Measurements from ENCODE around the gene SMURF1.

SMURF1 gene

GRCh38 chr7:99143853-99144672 is at the start of gene SMURF1:
SMURF1 (minus strand) TSS chr7:99144108; CDS start chr7:99143780, 328 bp downstream.
- TF ChIP-seq CSDC2 (CRISPR knock-in tag; IDR thresholded peaks at IDR 0.05) (peak; percentile 26; the same call in 1 of the 2 replicates), CREB5 (CRISPR knock-in tag; IDR thresholded peaks at IDR 0.05; ENCODE audit: low read depth) (no peak), PPARA (CRISPR knock-in tag; IDR thresholded peaks at IDR 0.05; ENCODE audit: borderline replicate concordance) (0 out of 2 replicates have a peak, but pooled peaks have one; percentile 53), TSHZ2 (CRISPR knock-in tag; IDR thresholded peaks at IDR 0.05) (peak; percentile 57; the same call in 1 of the 2 replicates)
- peak; percentile 55 for ATAC-seq

- TF ChIP-seq ARNTL (CRISPR knock-in tag; IDR thresholded peaks at IDR 0.05; ENCODE audit: borderline replicate concordance, low read depth): no peak
- TF ChIP-seq ZNF70 (CRISPR knock-in tag; IDR thresholded peaks at IDR 0.05): no peak
- no peak for TF ChIP-seq ZNF8 (CRISPR knock-in tag; IDR thresholded peaks at IDR 0.05)
- TF ChIP-seq SNAI2 (CRISPR knock-in tag; IDR thresholded peaks at IDR 0.05): no peak
- ATAC-seq: no peak
Measured at GRCh38 chr7:99191869-99192596, 48.1 kb upstream of the SMURF1 start.

GRCh38 chr7:99190359-99191009 is 46.6 kb upstream of the SMURF1 start:
- no peak for ATAC-seq

More at GRCh38 chr7:99190359-99191009, 46.6 kb upstream of the SMURF1 start:
- TF ChIP-seq TSHZ2 (CRISPR knock-in tag; IDR thresholded peaks at IDR 0.05) (no peak), BACH2 (CRISPR knock-in tag; IDR thresholded peaks at IDR 0.05; ENCODE audit: borderline replicate concordance) (no peak), ZNF565 (CRISPR knock-in tag; conservative IDR thresholded peaks at IDR 0.05; ENCODE audit: low read depth) (no peak), TOX (CRISPR knock-in tag; IDR thresholded peaks at IDR 0.05; ENCODE audit: borderline replicate concordance) (no peak), ZFP3 (CRISPR knock-in tag; IDR thresholded peaks at IDR 0.05) (no peak), OSR1 (CRISPR knock-in tag; IDR thresholded peaks at IDR 0.05) (no peak), CREB5 (CRISPR knock-in tag; IDR thresholded peaks at IDR 0.05; ENCODE audit: low read depth) (no peak), CSRNP3 (CRISPR knock-in tag; IDR thresholded peaks at IDR 0.05) (no peak), PATZ1 (CRISPR knock-in tag; IDR thresholded peaks at IDR 0.05; ENCODE audit: borderline replicate concordance) (no peak), ZNF70 (CRISPR knock-in tag; IDR thresholded peaks at IDR 0.05) (no peak), ESRRG (CRISPR knock-in tag; IDR thresholded peaks at IDR 0.05) (no peak)
